GM15510 (cell line): ENCODE data around the gene TTC27.

Experiments used
- POLR2A ChIP-seq: IDR thresholded peaks from 3 replicates; pipeline ENCODE4 v1.6.1; 2011; ENCODE audit warnings: borderline replicate concordance; ENCODE audit not compliant: insufficient read length; ENCODE audit errors: extremely low read depth

TTC27 gene

DNA sequence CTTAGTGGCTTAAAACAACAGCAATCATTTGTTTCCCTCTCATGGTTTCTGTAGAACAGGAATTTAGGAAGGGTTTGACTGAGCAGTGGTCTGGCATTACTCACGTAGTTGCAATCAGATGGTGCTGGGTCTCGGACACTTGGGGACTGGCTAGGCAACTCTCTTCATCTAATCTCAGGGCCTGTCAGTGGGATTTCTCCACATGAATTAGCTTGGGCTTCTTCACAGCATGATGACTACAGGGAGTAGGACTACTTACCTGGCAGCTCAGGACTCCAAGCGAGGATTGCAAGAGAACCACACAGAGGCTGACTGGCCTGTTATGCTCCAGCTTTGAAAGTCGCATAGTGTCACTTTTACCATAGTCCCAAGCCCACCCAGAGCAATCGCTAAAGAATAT is 125.1 kb downstream of the TTC27 start:
- no peak for TF ChIP-seq POLR2A

GRCh38 chr2:32755666-32756065 is 127.8 kb downstream of the TTC27 start:
- no peak for TF ChIP-seq POLR2A

- no peak for TF ChIP-seq POLR2A
Observed at GRCh38 chr2:32756074-32756727, 128.4 kb downstream of the TTC27 start.

- no peak for TF ChIP-seq POLR2A
Observed at GRCh38 chr2:32758232-32758631, 130.4 kb downstream of the TTC27 start.

DNA sequence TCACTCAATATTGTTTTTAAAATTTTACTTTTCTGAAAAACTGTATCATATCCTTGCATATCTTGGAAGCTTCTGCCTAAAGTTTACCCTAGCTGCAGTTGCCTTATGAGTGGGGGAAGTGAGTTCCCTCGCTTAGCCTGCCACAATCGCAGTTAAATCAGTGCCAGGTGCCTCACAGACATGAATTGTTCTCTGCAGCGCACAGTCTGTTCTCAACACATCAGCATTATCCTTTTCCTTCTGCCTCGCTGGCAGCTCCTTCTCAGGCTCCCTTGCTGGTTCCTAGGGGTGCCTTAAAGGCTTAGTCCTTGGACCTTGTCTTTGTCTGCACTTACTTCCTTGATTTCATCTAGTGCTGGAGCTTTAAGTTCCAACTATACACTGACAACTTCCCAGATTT is 132.8 kb downstream of the TTC27 start:
- no peak for TF ChIP-seq POLR2A

DNA sequence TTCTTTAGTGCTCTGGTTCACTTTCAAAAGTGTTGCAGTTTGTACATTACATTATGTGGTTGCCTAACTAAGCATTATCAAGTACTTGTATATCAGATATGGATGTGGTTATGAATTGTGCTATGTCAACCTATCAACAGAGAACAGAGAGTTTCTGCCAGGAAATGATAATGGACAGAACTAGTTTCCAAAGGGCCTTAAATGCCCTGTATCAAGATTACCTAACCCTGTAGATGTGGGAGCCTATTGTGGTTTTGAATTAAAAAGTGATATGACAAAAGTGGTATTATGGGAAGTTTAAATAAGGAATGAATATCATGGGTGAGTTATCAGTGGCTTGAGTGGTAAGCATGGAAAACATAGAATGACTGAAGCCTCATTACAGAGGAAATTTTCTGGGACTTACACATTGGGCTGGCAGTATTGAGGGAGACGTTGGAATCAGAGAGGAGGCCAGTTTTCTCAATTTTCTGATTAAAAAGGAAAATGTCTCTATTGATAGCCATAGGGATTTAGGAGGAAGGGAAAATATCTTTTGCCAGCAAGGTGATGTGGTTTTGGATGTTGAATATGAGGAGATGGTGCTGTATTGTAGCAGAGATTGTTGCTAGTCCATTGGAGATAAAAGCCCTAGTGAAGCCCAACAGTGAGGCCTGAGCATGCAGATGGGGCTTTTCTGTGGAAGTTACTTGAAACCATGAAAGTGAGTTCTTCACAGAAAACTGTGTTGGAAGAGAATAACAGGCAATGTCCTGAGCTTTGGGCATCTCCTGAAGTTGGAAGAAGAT is 140.7 kb downstream of the TTC27 start:
- TF ChIP-seq POLR2A: no peak

GRCh38 chr2:32770360-32770759 is 142.5 kb downstream of the TTC27 start:
- TF ChIP-seq POLR2A: no peak

GRCh38 chr2:32772638-32773447 is 145.0 kb downstream of the TTC27 start:
- TF ChIP-seq POLR2A: no peak

GRCh38 chr2:32773448-32773808 is 145.6 kb downstream of the TTC27 start:
- TF ChIP-seq POLR2A: no peak

- TF ChIP-seq POLR2A: no peak
Observed at GRCh38 chr2:32775954-32776353, 148.1 kb downstream of the TTC27 start.

DNA sequence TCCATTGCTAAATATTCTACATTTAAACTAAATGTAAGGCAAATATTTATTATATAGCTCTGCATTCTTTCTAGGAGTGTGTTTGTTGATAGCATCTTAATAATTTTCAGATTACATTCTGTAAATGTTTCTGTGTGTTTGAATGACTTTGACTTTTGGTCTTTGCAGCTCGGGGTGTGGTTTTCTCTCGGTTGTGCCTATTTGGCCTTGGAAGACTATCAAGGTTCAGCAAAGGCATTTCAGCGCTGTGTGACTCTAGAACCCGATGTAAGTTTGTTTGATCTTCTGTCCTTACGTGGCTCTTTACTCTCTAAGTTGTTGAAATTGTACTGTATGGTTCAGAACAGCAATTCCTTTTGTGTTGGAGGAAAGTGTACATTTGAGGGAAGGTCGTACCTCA is 149.9 kb downstream of the TTC27 start:
- no peak for TF ChIP-seq POLR2A

DNA sequence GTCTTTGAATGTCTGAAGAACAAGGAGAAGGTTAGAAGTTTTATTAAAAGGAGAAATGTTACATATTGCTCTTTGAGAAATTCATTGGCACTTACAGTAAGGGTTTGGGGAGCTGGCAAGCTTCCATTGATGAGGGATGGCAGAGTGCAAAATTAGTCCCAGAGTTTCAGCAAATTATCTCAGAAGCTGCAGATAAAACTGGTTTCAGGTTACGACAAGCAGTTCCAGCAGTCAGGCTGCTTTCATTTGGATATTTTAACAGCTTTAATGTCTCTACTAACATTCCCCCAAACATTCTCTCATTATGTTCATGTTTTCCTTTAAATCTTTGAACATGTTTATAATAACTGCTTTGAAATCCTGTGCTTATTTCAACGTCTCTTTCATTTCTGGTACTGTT is 153.1 kb downstream of the TTC27 start:
- TF ChIP-seq POLR2A: no peak

DNA sequence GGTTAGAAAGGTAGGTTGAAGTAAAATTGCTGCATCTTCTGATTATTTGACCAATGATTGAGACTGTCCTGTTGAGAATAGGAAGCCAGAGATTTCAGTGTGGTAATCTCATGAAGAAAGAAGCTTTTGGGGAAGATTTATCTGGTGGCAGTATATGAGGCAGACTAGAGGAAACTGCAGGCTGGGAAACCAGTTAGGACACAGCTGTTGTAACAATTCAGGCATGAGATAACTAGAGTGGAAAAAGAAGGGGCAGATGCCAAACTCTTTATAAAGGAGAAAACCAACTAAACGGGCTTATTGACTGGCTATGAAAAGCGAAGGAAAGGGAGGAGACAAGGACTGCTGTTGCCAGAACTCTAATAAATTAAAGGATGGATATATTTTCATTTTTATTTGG is 155.6 kb downstream of the TTC27 start:
- no peak for TF ChIP-seq POLR2A

DNA sequence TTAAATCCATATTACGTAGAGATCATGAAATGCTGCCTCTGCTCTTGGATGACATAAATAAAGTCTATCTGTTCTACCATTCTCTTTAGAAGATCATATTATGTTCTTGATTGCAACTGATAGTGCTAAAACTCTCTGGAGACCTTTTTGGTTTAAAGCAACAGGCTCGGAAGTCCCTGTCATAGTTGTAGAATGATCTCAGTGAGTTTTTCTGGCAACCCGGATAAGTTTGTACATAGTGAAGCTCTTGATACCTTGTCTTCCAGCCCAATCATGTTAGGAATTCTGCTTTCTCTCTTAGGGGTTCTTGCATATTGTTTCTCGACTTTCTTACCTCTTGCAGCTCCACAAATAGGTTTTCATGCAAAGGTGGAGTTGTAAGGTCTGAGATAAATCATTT is 156.1 kb downstream of the TTC27 start:
- TF ChIP-seq POLR2A: no peak

DNA sequence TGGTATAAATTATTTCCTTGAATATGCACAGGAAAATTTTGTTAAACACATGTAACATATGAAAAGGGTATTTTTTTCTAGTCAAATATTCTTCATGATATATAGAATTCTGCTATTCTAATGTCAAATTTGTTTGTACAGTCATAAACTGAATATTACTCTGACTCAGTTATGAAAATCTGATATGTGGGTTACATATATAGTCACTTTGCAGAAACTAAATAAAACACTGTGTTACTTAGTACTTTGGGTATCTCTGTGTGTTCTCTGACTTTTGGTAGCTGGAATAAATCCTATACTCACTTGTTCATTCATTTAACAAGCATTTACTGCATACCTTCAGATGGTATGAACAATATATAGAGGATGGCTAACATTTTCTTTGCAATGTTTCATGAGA is 159.4 kb downstream of the TTC27 start:
- TF ChIP-seq POLR2A: no peak
